Measurements from ENCODE around the gene MYO9B. TPM values are rescaled to one million over a fixed set of nuclear protein-coding genes. Genes with fewer than 3 reads are reported as not detected.

The MYO9B gene
- total and polyA plus RNA-seq, 9 of the 15 experiments (the other 6 are each of a cell fraction or from before 2014, with no cell fraction given): 2.4 to 77.6 (median 23.0) TPM

DNA sequence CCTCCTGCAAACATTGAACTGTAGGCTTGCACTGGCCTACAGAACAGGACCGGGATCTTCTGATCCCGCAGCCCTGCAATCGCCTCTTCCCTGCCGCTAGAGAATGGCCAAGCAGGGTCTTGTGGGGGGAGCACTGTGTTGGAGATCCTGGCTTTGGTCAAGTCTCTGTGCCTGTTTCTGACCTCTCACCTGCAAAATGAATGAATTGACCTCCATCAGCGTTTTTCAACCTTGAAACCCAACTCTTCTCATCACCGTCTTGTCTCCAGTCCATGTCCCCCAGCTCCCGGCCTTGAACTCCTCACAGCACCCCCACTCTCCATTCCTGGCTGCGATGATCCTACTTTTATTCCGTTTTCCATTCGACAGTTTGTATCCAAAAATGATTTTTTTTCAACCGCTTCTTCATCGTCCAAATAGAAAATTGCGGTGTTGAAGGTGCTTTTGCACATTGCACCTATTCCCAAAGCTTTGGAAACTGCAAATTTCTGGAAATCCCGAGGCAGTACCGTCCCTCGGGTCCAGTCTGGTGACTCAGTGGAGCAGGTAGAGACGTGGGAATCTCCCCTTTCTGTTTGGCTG lies 2.0 kb downstream of the MYO9B start:
- Histone ChIP-seq H3K4me1 (replicated peaks in 1 of 2; ENCODE audit: control insufficient read depth in 2 of 2, insufficient read depth in 2 of 2, low read length in 2 of 2) (peaks cover 28 to 63% of the 10 kb centered on the region in 2 experiments; a peak in 4 of 5 replicates), H3K9me1 (ENCODE audit: control insufficient read depth, insufficient read depth, low read length) (peaks cover 3% of the 10 kb centered on the region), H3K27ac (ENCODE audit: extremely low read depth, low read depth, low read length) (no peak overlapping the region), H3K36me3 (ENCODE audit: control insufficient read depth, insufficient read depth, low read length) (peaks cover 18% of the 10 kb centered on the region; the same call in 2 of the 3 replicates), H4K20me1 (replicated peaks; ENCODE audit: control insufficient read depth, insufficient read depth, low read length) (peaks cover 30% of the 10 kb centered on the region), H3K9ac (ENCODE audit: insufficient read depth in 1 of 2, low read depth in 2 of 2, low read length in 2 of 2) (peak overlapping the region in 1 of 2 experiments; percentile 96; a peak in 2 of 4 replicates), H3K9me3 (replicated peaks; ENCODE audit: control insufficient read depth, insufficient read depth, low read depth, low read length) (no peaks in the 10 kb centered on the region), H3K79me2 (ENCODE audit: control insufficient read depth, insufficient read depth, low read length) (peaks cover 96% of the 10 kb centered on the region), H2AFZ (ENCODE audit: low read depth, low read length) (no peak overlapping the region), H3K4me2 (ENCODE audit: insufficient read depth, low read length) (peak overlapping the region; percentile 85), H3K4me3 (peak overlapping the region; percentile 78; the same call in 1 of the 2 replicates), H3K27me3 (ENCODE audit: control insufficient read depth in 2 of 2, insufficient read depth in 2 of 2, low read length in 2 of 2) (no peaks in the 10 kb centered on the region; a peak in 1 of 5 replicates)
- DNase-seq (ENCODE audit: extremely low read depth in 1 of 4, low spot score in 3 of 4) (no peak), ATAC-seq (no peak), FAIRE-seq (no peak)
- intact Hi-C loops (cut with micrococcal nuclease) (loop anchor here (10.0 kb wide), 1 partner anchor 127 kb away; no protein-coding TSS in a partner anchor), in situ Hi-C loops (cut with MboI) (no loop called here)
- POLR2A ChIA-PET: interaction anchor here (0.7 to 1.8 kb wide), 3 partner anchors 10 to 21 kb away, joined by 3 to 11 read pairs (median 3); no protein-coding TSS in a partner anchor
- WGBS (ENCODE audit: insufficient coverage, low coverage, missing lambda C conversion rate): 75% methylated on average over 17 of the region's 17 CpGs
- CTCF ChIA-PET (ENCODE audit: low intra/inter-chr PET ratio): no interaction called here
- TF ChIP-seq ZNF316 (IDR thresholded peaks at IDR 0.05): peak; percentile 62
- TF ChIP-seq ZNF24 (IDR thresholded peaks at IDR 0.05): no peak
- no peak for TF ChIP-seq PRDM10 (IDR thresholded peaks at IDR 0.05; ENCODE audit: partially characterized antibody)
- TF ChIP-seq C11orf30 (IDR thresholded peaks at IDR 0.05; ENCODE audit: low read depth): peak; percentile 15; the same call in 1 of the 2 replicates
- no peak for TF ChIP-seq TCF7L2 (IDR thresholded peaks at IDR 0.05; ENCODE audit: low read depth, low read length)
- TF ChIP-seq NFE2 (IDR thresholded peaks at IDR 0.05; ENCODE audit: low read depth): no peak
- no TSS peak for BruUV-seq (replicated peaks)
